Effector CD4-positive, alpha-beta T cell (primary cell): Measurements from ENCODE around the gene PGD.
A peak's percentile ranks its signal among the peaks of the same experiment; 100 is the strongest.
"Not testable (repeated sequence)": the region's sequence is repeated elsewhere in the genome, so short reads cannot be mapped to it uniquely, and the experiment has no call there.

Source experiments
- DNase-seq: peaks from one replicate; pipeline ENCODE4 v3.0.0-alpha.2; 2020
- total RNA-seq: gene quantifications from one replicate; lab custom pipeline; 2026; lab: John Stamatoyannopoulos, UW

PGD gene
- total RNA-seq, result 37.5 reads per million, percentile 62 among the genes with 10 or more reads in this experiment

DNA sequence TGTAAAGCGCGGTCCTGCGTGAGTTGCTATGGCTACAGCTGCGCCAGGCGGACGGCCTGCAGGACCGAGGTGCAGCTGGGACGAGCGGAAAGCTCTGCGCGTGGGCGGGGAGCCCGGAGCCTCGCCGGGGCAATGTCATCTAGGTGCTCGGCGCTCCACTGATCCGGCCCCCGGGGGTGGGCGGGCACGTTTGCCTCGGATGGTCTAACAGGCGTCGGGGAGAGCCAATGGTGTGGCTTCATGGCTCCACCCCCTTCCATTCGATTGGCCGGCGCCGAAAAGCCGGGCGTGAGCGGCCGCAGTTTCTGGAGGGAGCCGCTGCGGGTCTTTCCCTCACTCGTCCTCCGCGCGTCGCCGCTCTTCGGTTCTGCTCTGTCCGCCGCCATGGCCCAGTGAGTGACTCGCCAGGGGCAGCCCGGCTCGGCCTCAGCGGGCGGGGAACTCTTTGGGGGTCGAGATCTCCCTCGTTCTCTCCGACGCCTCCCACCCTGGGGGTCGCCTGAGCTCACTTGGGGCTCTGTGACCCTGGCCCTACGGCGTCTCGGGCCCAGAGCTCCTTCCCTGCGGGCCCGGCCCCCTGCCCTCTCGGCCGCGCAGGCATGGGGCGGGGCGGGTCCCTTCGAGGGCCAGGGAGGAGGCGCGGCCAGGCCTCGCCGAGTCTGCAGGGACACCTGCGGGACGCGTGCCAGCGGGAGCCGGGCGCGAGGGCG is at the start of gene PGD:
TSS of gene PGD (plus strand) at position 331 of the 710 bp plus-strand sequence. CDS start at position 385, 54 bp downstream.
- peak; percentile 96 for DNase-seq

DNA sequence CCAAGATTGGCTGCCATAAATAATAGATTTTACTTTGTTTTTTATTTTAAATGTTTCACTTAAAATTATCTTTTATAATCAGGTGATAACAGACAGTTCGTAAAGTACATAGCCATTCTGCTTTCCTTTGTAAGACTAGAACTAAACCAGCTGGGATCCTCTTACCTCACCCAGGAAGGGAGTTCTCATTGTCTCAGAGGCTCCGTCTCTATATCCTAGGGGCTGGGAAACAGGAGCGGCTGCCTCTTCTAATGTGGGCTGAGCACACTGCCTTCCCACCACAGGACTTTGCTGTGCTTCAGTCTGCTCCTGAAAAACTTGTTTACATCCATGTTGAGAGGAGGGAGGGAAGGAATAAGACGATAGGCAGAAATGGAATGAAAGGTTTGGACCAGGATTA is 45.6 kb upstream of the PGD start:
- no peak for DNase-seq

DNA sequence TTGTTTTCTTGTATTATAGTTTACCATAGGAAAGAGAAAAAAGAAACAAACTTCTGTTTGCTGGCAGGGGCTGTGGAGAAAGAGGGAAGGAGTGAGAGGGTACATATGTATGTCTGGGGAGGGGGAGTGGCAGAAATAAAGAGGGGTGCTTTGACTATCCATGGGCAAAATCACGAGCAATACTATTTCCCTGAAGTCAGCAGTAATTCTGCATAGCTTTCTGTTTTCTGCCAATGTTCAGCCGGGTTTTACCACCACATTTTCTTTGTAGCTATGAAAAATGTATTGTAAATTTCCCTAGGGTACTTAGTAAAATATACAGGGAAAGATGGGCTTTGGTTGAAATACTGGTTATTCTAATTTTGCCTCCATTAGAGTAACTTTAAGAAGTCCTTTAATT is 45.2 kb upstream of the PGD start:
- DNase-seq, result no peak

- no peak for DNase-seq
Observed at GRCh38 chr1:10360045-10360444, 38.8 kb upstream of the PGD start.

- DNase-seq, result no peak
Observed at GRCh38 chr1:10361515-10361914, 37.3 kb upstream of the PGD start.

DNA sequence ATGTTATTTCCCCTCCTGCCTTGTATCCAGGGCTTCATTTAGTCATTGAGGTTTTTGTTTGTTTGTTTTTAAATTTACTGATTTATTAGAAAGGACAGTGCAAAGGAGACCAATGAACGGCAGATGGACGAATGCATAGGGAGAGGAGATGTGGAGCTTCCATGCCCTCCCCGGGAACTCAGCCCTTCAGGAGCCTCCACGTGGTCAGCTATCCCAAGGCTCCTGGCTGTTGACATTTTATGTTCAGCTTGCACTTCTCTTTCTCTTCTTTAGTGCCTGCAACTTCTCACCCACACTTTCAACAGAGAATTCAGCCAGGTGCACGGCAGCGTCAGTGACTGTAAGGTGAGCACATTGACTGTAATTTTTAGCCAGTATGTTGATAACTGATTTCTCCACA is 30.7 kb upstream of the PGD start:
- DNase-seq, result no peak

DNA sequence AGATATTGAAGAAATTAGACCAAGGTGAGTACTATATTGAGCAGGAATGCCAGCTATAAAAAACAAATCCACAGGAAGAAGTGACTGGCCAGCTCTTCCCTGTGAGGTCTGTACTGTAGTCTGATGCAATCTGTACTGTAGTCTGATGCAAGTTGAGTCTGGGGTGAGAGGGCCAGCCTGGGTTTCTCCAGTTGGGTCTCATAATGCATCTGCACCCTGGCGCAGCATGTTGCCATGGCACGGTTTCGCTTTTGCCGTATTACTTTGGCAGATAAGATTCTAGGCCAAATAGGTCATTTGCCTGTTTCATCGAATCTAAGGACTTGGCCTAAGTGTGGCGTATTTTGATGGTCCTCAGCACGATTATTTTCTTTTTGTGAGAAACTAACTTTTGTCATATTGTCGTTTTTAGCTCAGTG is 24.4 kb upstream of the PGD start:
- no peak for DNase-seq

- not testable (repeated sequence) for DNase-seq
Observed at GRCh38 chr1:10377365-10378029, 21.4 kb upstream of the PGD start.

DNA sequence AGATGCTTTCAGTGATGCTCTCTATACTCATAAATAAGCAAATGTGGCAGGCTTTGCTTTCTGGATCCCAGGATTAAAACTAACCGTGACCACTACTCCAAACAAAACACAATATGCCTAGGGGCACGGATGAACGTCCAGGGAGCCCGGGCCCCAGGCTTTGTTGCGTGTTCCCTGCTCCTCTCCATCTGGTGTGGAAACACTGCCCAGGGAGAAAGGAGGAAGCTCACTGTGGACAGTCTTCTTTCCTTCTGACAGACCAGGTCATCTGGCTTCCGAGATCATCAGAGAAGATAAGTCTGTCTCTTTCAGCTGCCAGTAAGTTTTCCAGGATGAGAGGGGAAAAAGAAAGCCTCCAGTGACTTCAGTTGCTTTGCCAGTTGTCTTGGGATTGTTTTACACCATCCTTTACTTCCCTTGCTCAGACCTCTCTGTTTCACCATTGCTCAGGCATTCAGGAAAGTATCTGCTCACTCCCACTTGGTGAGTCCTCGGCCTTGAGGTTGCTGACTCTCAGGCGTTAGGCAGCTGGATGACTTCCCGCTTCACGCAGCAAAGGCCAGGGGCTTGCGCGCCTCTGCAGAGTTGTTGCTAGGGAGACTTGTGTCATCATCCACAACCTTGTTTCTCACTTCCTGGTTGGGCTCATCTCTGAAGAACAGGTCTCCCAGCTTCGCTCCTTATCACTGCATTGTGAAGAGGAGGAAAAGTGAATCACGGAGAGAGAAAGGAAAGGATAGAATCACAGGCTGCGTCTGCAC is 20.6 kb upstream of the PGD start:
- DNase-seq, result no peak

DNA sequence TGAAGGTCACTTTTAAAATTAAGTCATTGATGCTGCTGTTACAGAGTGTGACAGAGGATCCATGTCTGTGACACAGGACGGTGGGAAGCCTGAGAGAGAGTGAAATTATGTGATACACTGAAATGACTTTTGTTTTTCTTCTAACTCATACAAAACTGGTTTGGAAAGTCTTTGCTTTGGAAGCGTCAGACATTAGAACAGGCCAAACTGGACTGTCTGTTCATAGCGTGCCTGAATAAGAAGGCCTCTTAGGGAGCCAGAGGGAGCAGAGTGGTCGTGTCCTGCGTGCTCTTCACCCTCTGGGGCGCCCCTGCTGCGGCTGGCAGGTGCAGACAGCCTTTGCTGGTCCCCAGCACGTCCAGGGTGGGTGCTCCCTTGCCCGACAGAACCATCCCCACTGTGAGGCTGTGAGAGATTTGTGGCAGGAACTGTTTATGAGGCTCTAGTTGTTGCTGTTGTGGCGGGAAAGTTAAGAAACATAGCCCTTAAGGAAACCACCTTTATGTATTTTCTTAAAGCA is 19.7 kb upstream of the PGD start:
- no peak for DNase-seq

- no peak for DNase-seq
Observed at GRCh38 chr1:10379676-10380075, 19.2 kb upstream of the PGD start.

DNA sequence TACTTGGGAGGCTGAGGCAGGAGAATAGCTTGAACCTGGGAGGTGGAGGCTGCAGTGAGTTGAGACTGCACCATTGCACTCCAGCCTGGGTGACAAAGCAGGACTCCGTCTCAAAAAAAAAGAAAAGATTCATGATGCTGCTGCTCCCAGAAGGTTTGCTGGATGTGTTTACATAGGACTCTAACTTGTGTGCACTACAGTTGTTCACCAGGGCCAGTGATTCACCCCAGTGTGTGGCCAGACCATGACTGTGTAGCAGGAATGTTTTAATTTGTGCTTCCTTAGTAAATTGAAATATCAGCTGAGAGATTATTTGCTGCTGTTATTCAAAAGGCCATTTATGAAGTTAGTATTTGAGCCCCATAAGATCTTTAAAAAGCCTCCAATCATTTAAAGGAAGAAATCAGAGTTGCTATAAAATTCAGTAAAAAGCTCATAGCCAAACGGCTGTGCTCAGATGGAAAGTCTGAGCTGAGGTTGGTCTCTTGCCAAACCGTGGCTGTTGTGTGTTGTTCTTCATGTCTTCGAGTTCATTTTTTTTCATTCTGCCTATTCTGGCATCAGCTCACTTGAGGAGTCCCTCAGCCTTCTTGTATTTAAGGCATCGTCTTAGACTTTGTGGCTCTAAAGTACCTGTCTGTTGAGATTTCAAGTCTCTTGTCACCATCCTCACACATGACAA is 18.1 kb upstream of the PGD start:
- DNase-seq, result no peak

- DNase-seq, result no peak
Observed at GRCh38 chr1:10383630-10384029, 15.2 kb upstream of the PGD start.

DNA sequence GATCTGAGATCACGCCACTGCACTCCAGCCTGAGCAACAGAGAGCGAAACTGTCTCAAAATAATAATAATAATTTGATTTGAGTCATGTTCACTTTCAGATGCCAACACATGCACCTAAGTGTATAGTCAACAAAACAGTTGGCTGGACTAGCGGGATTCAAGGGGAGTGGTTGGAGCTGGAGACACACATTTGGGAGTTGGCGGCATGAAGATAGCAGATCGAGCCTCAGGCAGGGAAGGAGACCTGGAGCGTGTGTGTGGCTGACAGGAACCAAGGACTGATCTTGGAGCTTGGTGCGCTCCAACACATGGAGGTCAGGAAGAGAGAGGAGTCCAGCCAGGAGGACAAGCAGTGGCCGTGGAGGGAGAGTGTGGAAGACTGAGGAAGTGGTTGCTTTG is 14.6 kb upstream of the PGD start:
- DNase-seq, result no peak

DNA sequence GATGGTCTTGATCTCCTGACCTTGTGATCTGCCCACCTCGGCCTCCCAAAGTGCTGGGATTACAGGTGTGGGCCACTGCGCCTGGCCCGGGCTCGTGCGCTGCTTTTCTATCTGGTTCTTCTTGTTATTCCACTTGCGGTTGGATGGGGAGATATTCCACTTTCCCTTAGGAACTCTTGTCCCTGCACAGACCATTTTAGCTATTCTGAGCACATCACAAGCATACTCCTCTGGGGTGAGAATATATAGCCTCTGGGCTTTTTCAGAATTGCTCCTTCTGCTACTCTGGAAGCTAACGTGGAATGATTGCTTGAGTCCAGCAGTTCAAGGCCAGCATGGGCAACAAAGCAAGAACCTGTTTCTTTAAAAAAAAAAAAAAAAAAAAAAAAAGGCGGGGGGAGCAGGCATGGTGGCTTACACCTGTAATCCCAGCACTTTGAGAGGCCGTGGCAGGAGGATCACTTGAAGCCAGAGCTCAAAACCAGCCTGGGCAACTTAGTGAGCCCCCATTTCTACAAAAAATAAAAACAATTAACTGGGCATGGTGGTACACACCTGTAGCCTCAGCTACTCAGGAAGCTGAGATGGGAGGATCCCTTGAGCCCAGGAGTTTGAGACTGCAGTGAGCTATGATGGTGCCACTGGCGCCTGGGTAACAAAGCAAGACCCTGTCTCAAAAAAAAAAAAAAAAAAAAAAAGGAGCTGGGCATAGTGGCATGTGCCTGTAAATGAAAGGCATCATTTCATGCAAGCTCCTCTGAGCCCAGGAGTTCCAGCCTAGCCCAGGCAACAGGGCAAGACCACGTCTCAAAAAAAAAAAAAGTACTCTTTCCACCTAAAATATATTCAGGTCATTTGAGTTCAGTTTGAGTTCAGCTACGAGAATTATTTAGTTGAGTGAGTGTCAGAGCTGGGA is 11.8 kb upstream of the PGD start:
- no peak for DNase-seq

- DNase-seq, result no peak
Observed at GRCh38 chr1:10387677-10388386, 11.0 kb upstream of the PGD start.

DNA sequence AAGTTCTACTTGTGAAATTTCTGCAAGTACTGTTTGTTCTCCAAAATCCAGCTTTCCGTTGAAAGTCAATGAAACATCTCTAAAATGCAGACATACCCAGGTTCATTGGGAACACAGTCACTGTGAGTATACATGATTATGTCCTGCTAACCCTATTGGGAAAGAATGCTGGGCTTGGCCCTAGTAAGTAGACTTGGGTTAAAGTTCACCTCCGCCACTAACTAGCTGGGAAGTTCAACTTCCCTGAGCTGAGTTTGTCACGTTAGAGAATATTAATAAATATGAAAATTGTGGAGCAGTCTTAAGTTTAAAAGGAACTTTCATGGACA is 10.5 kb upstream of the PGD start:
- no peak for DNase-seq

- DNase-seq, result no peak
Observed at GRCh38 chr1:10389271-10389973, 9.4 kb upstream of the PGD start.

GRCh38 chr1:10396870-10397269 is 2.0 kb upstream of the PGD start:
- DNase-seq, result no peak

DNA sequence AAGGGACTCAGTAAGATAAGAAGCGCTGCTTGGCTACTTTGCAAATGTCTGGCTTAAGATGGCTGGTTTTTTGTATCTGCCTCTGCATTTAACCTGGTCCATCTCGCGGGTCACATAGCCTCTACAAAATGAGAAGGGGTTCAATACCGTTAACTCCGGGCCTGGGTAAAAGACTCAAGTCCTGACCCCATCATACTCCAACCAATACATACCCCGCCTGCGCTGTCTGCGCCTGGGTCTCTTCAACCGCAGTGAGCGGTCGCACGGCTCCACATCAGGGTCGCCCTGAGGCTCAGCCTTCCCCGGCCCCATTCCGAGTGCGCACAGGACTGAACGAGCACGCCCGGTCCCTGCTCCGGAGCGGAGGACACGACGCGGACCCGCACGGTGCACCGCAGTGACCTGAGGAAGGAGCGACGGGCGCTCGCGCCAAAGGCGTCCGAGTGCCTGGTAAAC is 558 bp upstream of the PGD start:
- DNase-seq, result no peak
